Activated T-helper 1 cell treated with Interleukin-2 at 50 U/mL for 16 hours (primary cell): ENCODE data around the gene ETNK2.

Source experiments
- DNase-seq: peaks from one replicate; pipeline ENCODE4 v3.0.0-alpha.2; 2020; ENCODE audit warnings: low read depth

ETNK2 gene

GRCh38 chr1:204147406-204148383 is 4.1 kb downstream of the ETNK2 start:
- no peak for DNase-seq

GRCh38 chr1:204146965-204147364 is 4.9 kb downstream of the ETNK2 start:
- no peak for DNase-seq

- no peak for DNase-seq
Measured at GRCh38 chr1:204146309-204146708, 5.5 kb downstream of the ETNK2 start.

- no peak for DNase-seq
Measured at GRCh38 chr1:204145033-204145504, 6.8 kb downstream of the ETNK2 start.

GRCh38 chr1:204143276-204144041 is 8.4 kb downstream of the ETNK2 start:
- no peak for DNase-seq

- DNase-seq, result no peak
Measured at GRCh38 chr1:204142032-204142974, 9.5 kb downstream of the ETNK2 start.

- no peak for DNase-seq
Measured at GRCh38 chr1:204141131-204141530, 10.7 kb downstream of the ETNK2 start.

- no peak for DNase-seq
Measured at GRCh38 chr1:204139952-204140351, 11.9 kb downstream of the ETNK2 start.

- DNase-seq, result no peak
Measured at GRCh38 chr1:204139088-204139487, 12.8 kb downstream of the ETNK2 start.

- DNase-seq, result no peak
Measured at GRCh38 chr1:204136814-204137213, 15.0 kb downstream of the ETNK2 start.

GRCh38 chr1:204134103-204134502 is 17.7 kb downstream of the ETNK2 start:
- no peak for DNase-seq

- no peak for DNase-seq
Measured at GRCh38 chr1:204132718-204133117, 19.1 kb downstream of the ETNK2 start.

- no peak for DNase-seq
Measured at GRCh38 chr1:204131978-204132377, 19.9 kb downstream of the ETNK2 start.

- DNase-seq, result no peak
Measured at GRCh38 chr1:204130981-204131892, 20.6 kb downstream of the ETNK2 start.

- DNase-seq, result no peak
Measured at GRCh38 chr1:204130178-204130577, 21.7 kb downstream of the ETNK2 start.

- DNase-seq, result peak; percentile 32
Measured at GRCh38 chr1:204128964-204129896, 22.6 kb downstream of the ETNK2 start.

- DNase-seq, result no peak
Measured at GRCh38 chr1:204128464-204128963, 23.3 kb downstream of the ETNK2 start.

GRCh38 chr1:204127597-204128242 is 24.1 kb downstream of the ETNK2 start:
- no peak for DNase-seq

- no peak for DNase-seq
Measured at GRCh38 chr1:204126956-204127355, 24.9 kb downstream of the ETNK2 start.
